BE2C (cell line): ENCODE measurements around the gene PSG4.
"Not testable (repeated sequence)": the region's sequence is repeated elsewhere in the genome, so short reads cannot be mapped to it uniquely, and the experiment has no call there.

ENCODE experiments used
- DNase-seq: peaks from one replicate; pipeline ENCODE4 v3.0.0-alpha.2; 2020
- H3K27me3 ChIP-seq: fragments of 250-450 bp; sonication (Bioruptor Pico); 2 replicates; pipeline ENCODE4 v1.5.1; 2020; ENCODE audit warnings: mild to moderate bottlenecking
- H3K36me3 ChIP-seq: fragments of 250-450 bp; sonication (Bioruptor Pico); 2 replicates; pipeline ENCODE4 v1.5.1; 2020; ENCODE audit warnings: mild to moderate bottlenecking
- H3K4me1 ChIP-seq: fragments of 250-450 bp; sonication (Bioruptor Pico); 2 replicates; pipeline ENCODE4 v1.5.1; 2020
- H3K4me3 ChIP-seq: 2 replicates; pipeline ENCODE4 v1.5.1; 2011; ENCODE audit warnings: low read depth, low read length
- H3K9me3 ChIP-seq: fragments of 250-450 bp; sonication (Bioruptor Pico); 2 replicates; pipeline ENCODE4 v1.5.1; 2020
- TF ChIP-seq, protein P1 (sequence below): IDR thresholded peaks from 2 replicates; pipeline ENCODE4 v1.5.1; 2012; ENCODE audit warnings: mild to moderate bottlenecking, low read depth, low read length

Gene PSG4

DNA sequence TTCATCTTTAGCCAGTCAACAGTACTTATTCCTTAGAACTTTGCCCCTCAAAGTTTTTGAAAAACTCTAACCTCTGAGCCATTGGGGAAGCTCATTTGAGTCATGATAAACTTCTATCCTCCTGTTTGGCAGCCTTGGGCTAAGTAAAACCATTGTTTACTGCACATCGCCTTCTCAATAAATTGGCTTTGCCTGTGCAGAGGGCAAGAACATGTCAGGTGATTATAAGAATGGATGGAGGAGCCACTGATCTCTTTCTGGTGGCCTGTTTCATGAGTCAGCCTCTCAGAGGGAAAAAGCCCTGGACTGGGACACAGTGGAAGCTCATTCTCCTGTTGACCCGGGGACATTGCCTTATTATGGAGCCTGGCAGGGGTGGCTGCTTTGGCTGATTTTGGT lies 19.4 kb upstream of the PSG4 start:
- Histone ChIP-seq H3K9me3 (no peaks in the 10 kb centered on the region), H3K27me3 (no peaks in the 10 kb centered on the region), H3K36me3 (no peaks in the 10 kb centered on the region), H3K4me3 (no peak overlapping the region), H3K4me1 (no peaks in the 10 kb centered on the region)
- DNase-seq, result no peak
- TF ChIP-seq, protein P1, sequence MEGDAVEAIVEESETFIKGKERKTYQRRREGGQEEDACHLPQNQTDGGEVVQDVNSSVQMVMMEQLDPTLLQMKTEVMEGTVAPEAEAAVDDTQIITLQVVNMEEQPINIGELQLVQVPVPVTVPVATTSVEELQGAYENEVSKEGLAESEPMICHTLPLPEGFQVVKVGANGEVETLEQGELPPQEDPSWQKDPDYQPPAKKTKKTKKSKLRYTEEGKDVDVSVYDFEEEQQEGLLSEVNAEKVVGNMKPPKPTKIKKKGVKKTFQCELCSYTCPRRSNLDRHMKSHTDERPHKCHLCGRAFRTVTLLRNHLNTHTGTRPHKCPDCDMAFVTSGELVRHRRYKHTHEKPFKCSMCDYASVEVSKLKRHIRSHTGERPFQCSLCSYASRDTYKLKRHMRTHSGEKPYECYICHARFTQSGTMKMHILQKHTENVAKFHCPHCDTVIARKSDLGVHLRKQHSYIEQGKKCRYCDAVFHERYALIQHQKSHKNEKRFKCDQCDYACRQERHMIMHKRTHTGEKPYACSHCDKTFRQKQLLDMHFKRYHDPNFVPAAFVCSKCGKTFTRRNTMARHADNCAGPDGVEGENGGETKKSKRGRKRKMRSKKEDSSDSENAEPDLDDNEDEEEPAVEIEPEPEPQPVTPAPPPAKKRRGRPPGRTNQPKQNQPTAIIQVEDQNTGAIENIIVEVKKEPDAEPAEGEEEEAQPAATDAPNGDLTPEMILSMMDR, result no peak

DNA sequence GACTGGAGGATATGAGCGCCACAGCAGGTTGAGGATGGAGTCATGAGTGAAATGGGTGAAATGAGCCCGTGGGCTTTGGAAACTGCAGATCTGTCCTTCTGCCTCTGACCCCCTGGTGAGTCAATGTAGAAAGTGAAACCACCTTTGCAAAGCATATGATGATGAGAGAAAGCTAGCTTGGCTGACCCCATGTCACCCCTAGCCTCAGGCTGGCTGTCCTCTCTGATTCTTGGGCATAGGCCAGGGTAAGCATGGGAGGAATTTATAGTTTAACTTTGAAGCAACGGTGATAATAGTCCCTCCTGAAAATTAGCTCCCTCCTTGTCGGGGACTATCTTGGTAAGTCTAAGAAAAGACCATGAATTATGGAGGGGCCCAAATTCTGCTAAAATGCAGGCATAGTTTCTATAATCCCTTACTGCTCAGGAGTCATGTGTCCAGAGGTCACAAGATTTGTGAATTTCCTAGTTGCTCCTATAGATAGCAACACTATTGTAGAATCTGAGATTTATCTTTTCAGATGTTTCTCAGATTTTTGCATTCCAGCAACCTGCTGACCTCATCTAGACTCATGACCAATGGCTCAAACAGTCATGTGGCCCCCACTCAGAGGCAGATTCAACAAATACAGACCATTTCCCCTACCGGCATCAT lies 18.9 kb upstream of the PSG4 start:
- H3K9me3 ChIP-seq, H3K36me3 ChIP-seq, H3K4me3 ChIP-seq, DNase-seq, H3K4me1 ChIP-seq, H3K27me3 ChIP-seq: not testable (repeated sequence)

DNA sequence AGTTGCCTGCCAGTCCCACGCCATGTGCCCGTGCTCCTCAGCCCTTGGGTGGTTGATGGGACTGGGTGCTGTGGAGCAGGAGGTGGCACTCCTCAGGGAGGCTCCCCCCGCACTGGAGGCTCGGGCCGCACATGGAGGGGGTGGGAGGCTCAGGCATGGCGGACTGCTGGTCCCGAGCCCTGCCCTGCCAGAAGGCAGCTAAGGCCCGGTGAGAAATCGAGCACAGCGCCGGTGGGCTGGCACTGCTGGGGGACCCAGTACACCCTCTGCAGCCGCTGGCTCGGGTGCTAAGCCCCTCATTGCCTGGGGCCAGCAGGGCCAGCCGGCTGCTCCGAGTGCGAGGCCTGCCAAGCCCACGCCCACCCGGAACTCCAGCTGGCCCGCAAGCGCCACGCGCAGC lies 16.5 kb upstream of the PSG4 start:
- not testable (repeated sequence) for H3K27me3 ChIP-seq, H3K4me3 ChIP-seq, H3K4me1 ChIP-seq, H3K36me3 ChIP-seq, DNase-seq, H3K9me3 ChIP-seq

DNA sequence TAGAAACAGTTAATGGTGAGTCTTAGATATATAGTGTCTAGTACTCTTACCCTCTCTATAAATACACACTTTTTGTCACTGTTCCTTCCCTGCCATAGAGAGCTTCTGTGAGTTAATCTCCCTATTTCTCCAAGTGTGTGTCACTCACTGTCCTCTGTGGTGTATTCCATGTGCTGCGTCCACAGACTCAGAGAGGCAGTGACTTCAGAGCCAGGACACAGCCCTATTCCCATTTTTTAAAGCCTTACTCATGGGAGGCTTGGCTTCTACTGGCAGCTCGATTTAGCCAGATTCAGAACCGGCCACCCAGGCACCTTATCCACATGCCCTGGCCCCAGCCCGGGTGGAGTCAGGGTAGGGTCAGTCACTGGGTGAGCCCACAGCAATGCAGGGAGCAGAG lies 13.7 kb upstream of the PSG4 start:
- not testable (repeated sequence) for H3K27me3 ChIP-seq, H3K4me3 ChIP-seq, H3K9me3 ChIP-seq, H3K36me3 ChIP-seq, H3K4me1 ChIP-seq, DNase-seq

DNA sequence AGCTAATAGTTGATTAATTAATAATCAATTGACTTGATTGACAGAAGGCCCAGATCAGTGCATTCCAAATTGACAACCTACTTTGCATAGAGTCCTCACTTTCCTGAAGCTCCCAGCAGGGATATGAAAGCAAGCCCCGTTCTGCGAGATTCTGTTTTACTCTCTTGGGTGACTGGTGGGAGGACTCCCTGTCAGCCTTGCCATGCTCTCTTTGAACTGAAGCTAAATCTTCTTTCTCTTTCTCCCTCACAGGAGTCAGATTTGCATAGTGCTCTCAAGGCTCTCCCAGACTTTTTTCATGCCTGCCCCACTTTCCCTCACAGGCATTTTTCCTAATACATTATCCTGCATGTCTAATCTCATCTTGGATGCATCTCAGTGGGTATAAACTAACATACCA lies 10.4 kb upstream of the PSG4 start:
- DNase-seq, H3K4me3 ChIP-seq, H3K27me3 ChIP-seq, H3K9me3 ChIP-seq, H3K4me1 ChIP-seq, H3K36me3 ChIP-seq: not testable (repeated sequence)

DNA sequence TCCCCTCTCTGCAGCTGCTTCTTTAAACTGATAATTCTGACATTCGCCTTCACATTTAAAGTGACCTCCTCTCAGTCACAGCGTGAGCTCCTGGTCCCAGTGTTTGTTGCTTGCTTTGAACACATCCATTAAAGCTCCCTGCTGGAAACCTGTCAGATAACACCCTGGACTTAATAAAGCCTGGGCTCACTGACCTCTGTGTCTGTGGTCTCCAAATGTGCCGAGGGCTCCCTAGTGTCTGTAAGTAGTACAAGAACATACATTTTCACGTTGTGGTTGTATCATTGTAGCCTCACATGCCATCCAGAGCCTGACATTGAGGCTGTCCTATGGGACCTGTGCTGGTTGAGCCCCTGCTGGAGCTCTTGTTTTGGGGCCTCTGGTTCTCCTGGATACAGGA lies 2.6 kb upstream of the PSG4 start:
- Histone ChIP-seq H3K36me3 (no peaks in the 10 kb centered on the region), H3K4me1 (no peaks in the 10 kb centered on the region), H3K4me3 (no peak overlapping the region), H3K9me3 (no peaks in the 10 kb centered on the region), H3K27me3 (no peaks in the 10 kb centered on the region)
- DNase-seq, result no peak
- TF ChIP-seq, protein P1, result no peak

DNA sequence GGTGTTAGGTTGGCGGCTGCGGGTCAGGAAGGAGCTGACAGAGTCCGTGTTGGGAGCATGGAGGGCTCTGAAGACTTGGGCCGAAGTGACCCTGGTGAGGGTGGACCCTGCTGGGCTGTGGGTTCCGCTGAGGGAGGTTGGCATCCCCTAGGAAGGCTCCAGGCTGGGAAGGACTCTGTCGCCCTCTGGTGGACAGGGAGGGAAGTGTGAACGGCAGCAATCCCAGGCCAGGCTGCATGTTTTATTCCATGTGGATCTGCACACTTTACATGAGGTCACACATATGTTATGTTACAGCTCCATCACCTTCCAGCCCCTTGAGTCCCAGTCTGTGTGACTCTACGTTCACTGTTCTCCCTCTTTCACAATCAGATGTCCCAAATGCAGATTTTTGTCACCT lies 1.7 kb upstream of the PSG4 start:
- not testable (repeated sequence) for H3K4me3 ChIP-seq, H3K27me3 ChIP-seq, DNase-seq, H3K9me3 ChIP-seq, H3K4me1 ChIP-seq, H3K36me3 ChIP-seq

DNA sequence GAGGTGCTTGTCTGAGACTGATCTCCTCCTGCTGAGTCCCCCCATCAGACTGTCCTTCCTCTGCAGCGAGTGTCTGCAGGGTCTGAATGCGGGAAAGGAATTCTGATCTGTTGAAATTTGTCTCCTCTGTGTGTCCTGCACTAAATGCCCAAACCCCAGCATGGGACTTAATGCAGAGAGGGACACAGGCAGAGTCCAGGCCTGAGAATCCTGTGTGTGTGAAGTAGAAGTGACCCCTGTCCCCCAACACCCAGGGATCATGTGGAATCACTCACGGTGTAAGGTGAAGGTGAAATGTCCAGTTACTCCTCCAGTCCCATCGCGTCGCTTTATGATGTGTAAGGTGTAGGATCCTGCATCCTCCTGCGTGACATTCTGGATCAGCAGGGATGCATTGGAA lies 1.8 kb downstream of the PSG4 start:
- H3K4me3 ChIP-seq, H3K27me3 ChIP-seq, H3K36me3 ChIP-seq, H3K4me1 ChIP-seq, H3K9me3 ChIP-seq, DNase-seq: not testable (repeated sequence)

DNA sequence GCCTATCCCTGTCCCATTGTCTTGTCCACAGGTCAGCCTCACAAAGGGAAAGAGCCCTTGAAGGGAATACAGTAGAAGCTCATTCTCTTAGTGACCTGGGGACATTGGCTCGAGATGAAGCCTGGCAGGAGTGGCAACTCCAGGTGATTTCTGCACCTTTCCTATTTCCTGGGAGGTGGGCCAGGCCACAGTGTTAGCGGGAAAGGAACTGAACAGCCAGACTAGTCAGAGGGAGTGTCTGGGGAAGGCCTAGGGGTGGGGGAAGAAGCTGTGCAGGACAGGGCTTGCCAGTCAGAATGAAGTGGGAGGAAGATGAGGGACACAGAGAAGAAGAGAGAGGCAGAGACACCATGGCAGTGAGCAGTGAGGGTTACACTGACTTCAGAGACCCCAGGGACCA lies 3.5 kb downstream of the PSG4 start:
- not testable (repeated sequence) for DNase-seq, H3K4me3 ChIP-seq, H3K9me3 ChIP-seq

DNA sequence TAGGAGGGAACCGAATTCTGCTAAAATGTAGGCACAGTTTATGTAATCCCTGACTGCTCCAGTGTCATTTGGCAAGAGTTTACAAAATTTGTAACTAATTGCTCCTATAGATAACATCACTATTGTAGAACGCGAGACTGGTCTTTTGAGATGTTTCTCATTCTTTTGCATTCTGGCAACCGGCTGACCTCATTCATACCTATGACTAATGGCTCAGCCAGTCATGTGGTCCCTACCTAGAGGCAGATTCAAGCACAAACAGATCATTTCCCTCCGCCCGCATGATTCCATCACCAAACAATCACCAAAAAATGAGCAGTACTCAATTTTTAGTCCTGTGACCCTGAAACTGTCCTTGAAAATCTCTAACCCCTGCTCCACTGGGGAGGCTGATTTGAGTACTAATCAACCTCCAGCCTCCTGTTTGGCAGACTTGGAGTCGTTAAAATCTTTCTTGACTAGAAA lies 4.1 kb downstream of the PSG4 start:
- H3K4me1 ChIP-seq, H3K9me3 ChIP-seq, H3K4me3 ChIP-seq, H3K27me3 ChIP-seq, H3K36me3 ChIP-seq, DNase-seq: not testable (repeated sequence)

More for the DNA sequence above, 3.5 kb downstream of the PSG4 start:
- not testable (repeated sequence) for H3K36me3 ChIP-seq, H3K4me1 ChIP-seq, H3K27me3 ChIP-seq

DNA sequence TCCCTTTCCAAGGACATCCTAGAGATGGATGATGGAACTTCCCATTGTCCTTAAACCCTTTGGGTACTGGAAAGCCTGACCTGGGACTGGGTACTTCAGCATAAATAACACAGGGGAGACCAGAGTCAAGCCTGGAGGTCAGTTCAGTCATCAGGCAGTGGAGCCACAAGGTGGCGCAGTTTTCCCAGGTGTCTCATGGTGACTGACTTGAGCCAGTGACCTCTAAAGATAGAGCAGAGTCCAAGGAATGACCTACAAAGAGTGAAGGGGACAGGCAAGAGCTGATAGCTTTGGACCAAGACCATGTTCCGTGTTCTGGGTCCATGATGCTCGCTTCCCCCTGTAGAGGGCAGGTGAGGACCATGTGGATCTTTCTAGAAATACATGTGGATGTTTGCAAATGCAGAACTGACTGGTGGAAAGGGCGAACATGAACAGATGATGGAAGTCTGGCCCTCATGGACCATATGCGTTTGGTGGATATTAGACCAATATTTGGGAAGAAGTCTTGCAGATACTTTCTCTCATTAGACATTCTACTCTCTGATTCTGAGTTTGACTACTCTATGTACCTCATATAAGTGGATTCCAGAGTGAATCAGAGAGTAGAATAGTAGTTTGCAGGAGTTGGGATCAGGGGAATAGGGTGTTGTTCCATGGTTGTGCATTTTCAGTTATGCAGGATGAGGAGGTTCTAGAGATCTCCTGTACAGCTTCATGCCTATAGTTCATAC lies 6.6 kb downstream of the PSG4 start:
- not testable (repeated sequence) for H3K27me3 ChIP-seq, DNase-seq, H3K9me3 ChIP-seq, H3K4me3 ChIP-seq, H3K36me3 ChIP-seq, H3K4me1 ChIP-seq

DNA sequence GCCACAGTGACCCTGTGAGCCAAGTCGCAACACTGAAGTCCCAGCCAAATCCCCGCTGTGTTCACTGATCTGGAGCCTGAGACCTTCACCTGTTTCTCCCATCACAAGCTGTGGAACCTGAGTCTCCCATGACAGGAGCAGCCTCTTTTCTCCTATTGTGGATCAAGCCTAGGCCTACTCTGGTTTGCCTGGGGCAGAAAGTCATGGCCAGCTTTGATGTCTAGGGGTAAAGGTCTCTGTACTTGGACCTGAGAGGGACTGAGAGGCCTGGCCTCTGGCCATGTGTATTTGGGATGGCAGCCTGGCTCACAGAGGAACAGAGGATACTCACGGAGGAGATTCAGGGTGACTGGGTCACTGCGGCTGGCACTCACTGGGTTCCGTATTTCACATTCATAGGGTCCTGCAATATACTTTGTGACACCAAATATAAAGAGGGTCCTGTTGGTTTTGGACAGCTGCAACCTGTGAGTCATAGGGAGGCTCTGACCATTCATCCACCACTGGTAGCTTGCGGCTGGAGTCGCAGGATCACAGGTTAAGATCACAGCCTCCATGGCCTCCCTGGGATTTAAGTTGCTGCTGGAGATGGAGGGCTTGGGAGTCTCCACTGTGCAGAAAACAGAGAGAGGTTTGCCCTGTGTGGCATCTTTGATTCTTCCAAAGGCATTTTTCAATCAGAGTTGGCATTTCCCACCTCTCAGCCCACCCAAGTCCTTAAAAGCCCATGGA lies 7.6 kb downstream of the PSG4 start:
- H3K9me3 ChIP-seq, H3K36me3 ChIP-seq, H3K27me3 ChIP-seq, DNase-seq, H3K4me1 ChIP-seq, H3K4me3 ChIP-seq: not testable (repeated sequence)

DNA sequence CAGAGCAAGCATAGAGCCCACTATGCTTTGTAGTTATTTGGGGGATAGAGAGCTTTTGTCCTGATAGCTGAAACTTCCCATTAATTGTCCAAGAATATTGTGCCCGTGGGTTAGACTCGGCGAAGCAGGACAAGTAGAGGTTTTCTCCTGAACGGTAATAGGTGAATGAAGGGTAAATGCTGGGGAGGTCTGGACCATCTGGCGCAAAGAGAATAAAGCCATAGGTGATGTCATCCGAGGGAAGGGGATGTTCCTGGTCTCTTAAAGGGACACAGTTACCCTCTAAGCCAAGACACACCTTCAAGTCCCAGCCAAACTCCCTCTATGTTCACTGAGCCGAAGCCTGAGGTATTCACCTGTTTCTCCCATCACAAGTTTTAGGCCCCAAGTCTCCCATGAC lies 11.0 kb downstream of the PSG4 start:
- H3K27me3 ChIP-seq, H3K36me3 ChIP-seq, H3K4me1 ChIP-seq, H3K9me3 ChIP-seq, H3K4me3 ChIP-seq, DNase-seq: not testable (repeated sequence)
